Activated naive CD8-positive, alpha-beta T cell treated with anti-CD3 and anti-CD28 coated beads, Interleukin-2, amount 50 U/mL, for 24 hours (primary cell): ENCODE results near the gene AGAP3.

Experiments
- ATAC-seq: fragments of 150-1000 bp; cut with Tn5 transposase; one replicate; pipeline ENCODE4 v1.10.0; 2021
- DNase-seq: peaks from one replicate; pipeline ENCODE4 v3.0.0; 2021
- H3K27ac Mint-ChIP-seq: one replicate; pipeline ENCODE4 v1.8.0; 2021; ENCODE audit warnings: mild to moderate bottlenecking, mixed read lengths
- H3K27me3 Mint-ChIP-seq: one replicate; pipeline ENCODE4 v1.8.0; 2021; ENCODE audit warnings: mixed read lengths
- H3K36me3 Mint-ChIP-seq: one replicate; pipeline ENCODE4 v1.8.0; 2021; ENCODE audit warnings: low read depth, mixed read lengths
- H3K4me1 Mint-ChIP-seq: one replicate; pipeline ENCODE4 v1.8.0; 2021; ENCODE audit warnings: mixed read lengths
- H3K4me3 Mint-ChIP-seq: one replicate; pipeline ENCODE4 v1.8.0; 2021; ENCODE audit warnings: mild to moderate bottlenecking, moderate library complexity, mixed read lengths
- H3K9me3 Mint-ChIP-seq: one replicate; pipeline ENCODE4 v1.8.0; 2021; ENCODE audit warnings: mixed read lengths

Gene AGAP3

GRCh38 chr7:151140826-151141225, 54.6 kb downstream of the AGAP3 start:
- no peak overlapping the region for H3K27ac Mint-ChIP-seq

GRCh38 chr7:151141311-151141854, 55.1 kb downstream of the AGAP3 start:
- Mint-ChIP-seq H3K4me1 (no peaks in the 10 kb centered on the region), H3K27me3 (no peaks in the 10 kb centered on the region), H3K36me3 (peaks cover 2% of the 10 kb centered on the region), H3K27ac (no peak overlapping the region), H3K9me3 (no peaks in the 10 kb centered on the region), H3K4me3 (no peak overlapping the region)
- DNase-seq = no peak
- ATAC-seq = no peak

More at GRCh38 chr7:151140826-151141225, 54.6 kb downstream of the AGAP3 start:
- Mint-ChIP-seq H3K36me3 (peaks cover 2% of the 10 kb centered on the region), H3K4me1 (no peaks in the 10 kb centered on the region), H3K9me3 (no peaks in the 10 kb centered on the region), H3K4me3 (no peak overlapping the region), H3K27me3 (no peaks in the 10 kb centered on the region)
- no peak for ATAC-seq
- no peak for DNase-seq

- H3K4me3 Mint-ChIP-seq = no peak overlapping the region
- H3K4me1 Mint-ChIP-seq = no peaks in the 10 kb centered on the region
- ATAC-seq = no peak
These were observed 55.8 kb downstream of the AGAP3 start for GRCh38 chr7:151141855-151142685.

GRCh38 chr7:151142686-151143040, 56.4 kb downstream of the AGAP3 start:
- Mint-ChIP-seq H3K4me1 (no peaks in the 10 kb centered on the region), H3K4me3 (no peak overlapping the region), H3K27me3 (no peaks in the 10 kb centered on the region), H3K9me3 (no peaks in the 10 kb centered on the region), H3K27ac (no peak overlapping the region), H3K36me3 (peaks cover 2% of the 10 kb centered on the region)
- DNase-seq = no peak
- no peak for ATAC-seq

More at GRCh38 chr7:151141855-151142685, 55.8 kb downstream of the AGAP3 start:
- H3K27me3 Mint-ChIP-seq = no peaks in the 10 kb centered on the region
- H3K36me3 Mint-ChIP-seq = peaks cover 2% of the 10 kb centered on the region
- no peaks in the 10 kb centered on the region for H3K9me3 Mint-ChIP-seq
- H3K27ac Mint-ChIP-seq = no peak overlapping the region
- DNase-seq = no peak

GRCh38 chr7:151143261-151144015, 57.2 kb downstream of the AGAP3 start:
- peaks cover 2% of the 10 kb centered on the region for H3K36me3 Mint-ChIP-seq
- no peaks in the 10 kb centered on the region for H3K4me1 Mint-ChIP-seq
- no peak for DNase-seq
- no peaks in the 10 kb centered on the region for H3K27me3 Mint-ChIP-seq
- no peak for ATAC-seq
- H3K4me3 Mint-ChIP-seq = no peak overlapping the region
- H3K27ac Mint-ChIP-seq = no peak overlapping the region
- no peaks in the 10 kb centered on the region for H3K9me3 Mint-ChIP-seq

GRCh38 chr7:151144387-151144786, 58.1 kb downstream of the AGAP3 start:
- DNase-seq (no peak), ATAC-seq (no peak)
- Mint-ChIP-seq H3K36me3 (peaks cover 2% of the 10 kb centered on the region), H3K27me3 (no peaks in the 10 kb centered on the region), H3K4me1 (no peaks in the 10 kb centered on the region), H3K4me3 (no peak overlapping the region), H3K27ac (no peak overlapping the region), H3K9me3 (no peaks in the 10 kb centered on the region)

- H3K36me3 Mint-ChIP-seq = peaks cover 2% of the 10 kb centered on the region
- DNase-seq (no peak), ATAC-seq (no peak)
- no peak overlapping the region for H3K4me3 Mint-ChIP-seq
- H3K27ac Mint-ChIP-seq = no peak overlapping the region
- H3K4me1 Mint-ChIP-seq = no peaks in the 10 kb centered on the region
- H3K27me3 Mint-ChIP-seq = peaks cover 4% of the 10 kb centered on the region
- no peaks in the 10 kb centered on the region for H3K9me3 Mint-ChIP-seq
These were observed 60.5 kb downstream of the AGAP3 start for GRCh38 chr7:151146761-151147160.

GRCh38 chr7:151148319-151149259, 62.3 kb downstream of the AGAP3 start:
- Mint-ChIP-seq H3K4me3 (no peak overlapping the region), H3K4me1 (no peaks in the 10 kb centered on the region), H3K27ac (no peak overlapping the region), H3K27me3 (peaks cover 4% of the 10 kb centered on the region), H3K36me3 (peaks cover 2% of the 10 kb centered on the region), H3K9me3 (no peaks in the 10 kb centered on the region)
- no peak for ATAC-seq
- DNase-seq = no peak

GRCh38 chr7:151150388-151150787, 64.1 kb downstream of the AGAP3 start:
- DNase-seq = no peak
- Mint-ChIP-seq H3K9me3 (no peaks in the 10 kb centered on the region), H3K27ac (no peak overlapping the region), H3K4me3 (no peak overlapping the region), H3K27me3 (peaks cover 14% of the 10 kb centered on the region), H3K36me3 (no peaks in the 10 kb centered on the region), H3K4me1 (no peaks in the 10 kb centered on the region)
- no peak for ATAC-seq

- no peak overlapping the region for H3K4me3 Mint-ChIP-seq
- DNase-seq (no peak), ATAC-seq (no peak)
- no peaks in the 10 kb centered on the region for H3K9me3 Mint-ChIP-seq
- H3K27me3 Mint-ChIP-seq = peaks cover 23% of the 10 kb centered on the region
- H3K36me3 Mint-ChIP-seq = no peaks in the 10 kb centered on the region
- H3K27ac Mint-ChIP-seq = no peak overlapping the region
- no peaks in the 10 kb centered on the region for H3K4me1 Mint-ChIP-seq
These were observed 66.6 kb downstream of the AGAP3 start for GRCh38 chr7:151152643-151153513.

GRCh38 chr7:151157645-151158329, 71.5 kb downstream of the AGAP3 start:
- Mint-ChIP-seq H3K4me3 (no peak overlapping the region), H3K4me1 (no peaks in the 10 kb centered on the region), H3K27ac (no peak overlapping the region), H3K36me3 (no peaks in the 10 kb centered on the region), H3K9me3 (no peaks in the 10 kb centered on the region), H3K27me3 (peaks cover 19% of the 10 kb centered on the region)
- ATAC-seq (no peak), DNase-seq (no peak)

- ATAC-seq = no peak
- no peaks in the 10 kb centered on the region for H3K36me3 Mint-ChIP-seq
- DNase-seq = no peak
- H3K27me3 Mint-ChIP-seq = peaks cover 7% of the 10 kb centered on the region
- H3K4me1 Mint-ChIP-seq = no peaks in the 10 kb centered on the region
- no peak overlapping the region for H3K27ac Mint-ChIP-seq
- no peaks in the 10 kb centered on the region for H3K9me3 Mint-ChIP-seq
- H3K4me3 Mint-ChIP-seq = no peak overlapping the region
These were observed 75.5 kb downstream of the AGAP3 start for GRCh38 chr7:151161757-151162156.

GRCh38 chr7:151166629-151167196, 80.4 kb downstream of the AGAP3 start:
- peaks cover 42% of the 10 kb centered on the region for H3K27me3 Mint-ChIP-seq
- H3K4me1 Mint-ChIP-seq = peaks cover 5% of the 10 kb centered on the region
- H3K36me3 Mint-ChIP-seq = no peaks in the 10 kb centered on the region
- DNase-seq = no peak
- peak overlapping the region; percentile 8 for H3K4me3 Mint-ChIP-seq
- ATAC-seq = no peak
- no peak overlapping the region for H3K27ac Mint-ChIP-seq
- H3K9me3 Mint-ChIP-seq = no peaks in the 10 kb centered on the region
